AG09319 (cell line): Measurements from ENCODE around the gene RTTN.

Source experiments
- DNase-seq: peaks from one replicate; pipeline ENCODE4 v3.0.0-alpha.2; 2010; ENCODE audit warnings: low read depth; ENCODE audit errors: extremely low read depth
- CTCF ChIP-seq: IDR thresholded peaks from 2 replicates; pipeline ENCODE4 v1.5.1; 2011; ENCODE audit warnings: low read depth, mild to moderate bottlenecking, inconsistent platforms, low read length, moderate library complexity

RTTN gene

GRCh38 chr18:70166668-70167067 lies 38.8 kb downstream of the RTTN start:
- no peak for TF ChIP-seq CTCF
- DNase-seq: no peak

DNA sequence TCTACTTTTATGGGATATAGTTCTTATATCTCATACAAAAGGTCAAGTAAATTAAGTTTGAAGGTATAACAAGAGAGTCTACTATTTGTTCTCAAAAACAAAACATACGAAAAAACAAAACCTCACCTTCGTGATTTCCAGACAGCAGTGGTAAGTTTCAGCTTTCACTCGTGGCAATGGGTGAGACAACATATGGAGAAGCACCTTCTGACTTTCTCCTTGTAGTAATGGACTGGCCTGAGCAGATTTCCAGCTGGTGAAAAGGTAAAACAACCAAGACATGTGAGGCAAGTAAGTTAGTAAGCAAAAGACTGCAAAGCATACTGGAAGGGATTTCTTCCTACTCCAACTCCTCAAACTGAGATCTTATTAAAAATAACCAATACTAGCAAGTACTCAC lies 39.6 kb downstream of the RTTN start:
- DNase-seq: no peak
- TF ChIP-seq CTCF: no peak

DNA sequence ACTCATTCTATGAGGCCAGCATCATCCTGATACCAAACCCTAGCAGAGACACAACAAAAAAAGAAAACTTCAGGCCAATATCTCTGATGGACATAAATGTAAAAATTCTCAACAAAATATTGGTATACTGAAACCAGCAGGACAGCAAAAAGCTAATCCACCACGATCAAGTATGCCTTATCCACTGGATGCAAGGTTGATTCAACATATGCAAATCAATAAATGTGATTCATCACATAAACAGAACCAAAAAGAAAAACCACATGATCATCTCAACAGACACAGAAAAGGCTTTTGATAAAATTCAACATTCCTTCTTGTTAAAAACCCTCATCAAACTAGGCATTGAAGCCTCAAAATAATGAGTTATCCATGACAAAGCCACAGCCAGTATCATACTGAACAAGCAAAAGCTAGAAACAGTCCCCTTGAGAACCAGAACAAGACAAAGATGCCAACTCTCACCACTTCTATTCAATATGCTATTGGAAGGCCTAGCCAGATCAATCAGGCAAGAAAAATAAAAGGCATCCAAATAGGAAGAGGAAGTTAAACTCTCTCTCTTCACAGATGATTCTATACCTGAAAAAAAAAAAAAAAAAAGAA lies 45.3 kb downstream of the RTTN start:
- no peak for DNase-seq
- TF ChIP-seq CTCF: no peak

GRCh38 chr18:70158992-70159717 lies 46.3 kb downstream of the RTTN start:
- no peak for DNase-seq
- no peak for TF ChIP-seq CTCF

- no peak for TF ChIP-seq CTCF
- DNase-seq: no peak
These were observed 48.6 kb downstream of the RTTN start for GRCh38 chr18:70156886-70157285.

DNA sequence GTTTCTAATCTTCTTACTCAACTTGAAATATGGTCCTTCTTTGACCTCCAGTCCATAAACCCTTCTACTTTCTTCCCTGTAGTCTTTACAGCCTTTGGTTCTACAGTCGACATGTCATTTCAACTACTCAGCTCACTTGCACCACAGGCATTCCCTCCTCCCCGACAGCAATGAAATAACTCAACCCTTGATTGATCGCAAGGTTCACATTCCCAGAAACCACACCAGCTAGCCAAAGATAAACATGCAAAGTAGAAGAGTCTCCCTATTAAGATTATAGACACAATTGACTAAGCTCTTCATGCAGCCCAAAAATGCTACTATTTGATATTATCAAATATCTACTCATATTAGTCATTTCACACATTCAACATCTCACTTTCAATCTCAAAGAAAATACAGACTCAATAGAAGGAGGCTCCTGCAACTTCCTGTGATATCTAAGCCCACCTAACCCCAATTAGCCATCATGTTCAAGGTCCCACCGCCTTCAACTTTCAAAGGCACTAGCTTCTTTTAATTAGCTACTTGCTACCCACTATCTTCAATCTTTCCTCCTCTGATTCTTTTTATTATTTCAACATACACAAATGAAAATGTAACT lies 50.8 kb downstream of the RTTN start:
- DNase-seq: peak; percentile 59

More for the DNA sequence above, 50.8 kb downstream of the RTTN start:
- no peak for TF ChIP-seq CTCF
